HepG2 (cell line): Measurements from ENCODE around the gene CUTC. TPM values are rescaled to one million over a fixed set of nuclear protein-coding genes. Genes with fewer than 3 reads are reported as not detected.
"Not testable (repeated sequence)": the region's sequence is repeated elsewhere in the genome, so short reads cannot be mapped to it uniquely, and the experiment has no call there.

Source experiments
- ATAC-seq: fragments of 200-7000 bp; cut with Tn5 transposase; 3 replicates; pipeline ENCODE4 v1.9.1; 2020; ENCODE audit warnings: mild to moderate bottlenecking, moderate library complexity
- BruUV-seq: library from RNA; stranded (reverse); fragments of 400-500 nt; replicated peaks from 2 replicates; lab custom pipeline; 2021; lab: Mats Ljungman, UMichigan
- CTCF ChIA-PET: fragments of 300-600 bp; formaldehyde crosslinking; extraction: SDS; loops from one replicate; lab custom pipeline; 2021; ENCODE audit warnings: low total read pairs, inconsistent platforms, low intra/inter-chr PET ratio; lab: Yijun Ruan, JAX
- POLR2A ChIA-PET: fragments of 350-600 bp; sonication (Branson Sonifier 250); formaldehyde crosslinking; loops from one replicate; lab custom pipeline; 2020; ENCODE audit warnings: antibody characterized with exemption, inconsistent platforms; lab: Yijun Ruan, JAX
- DNase-seq: peaks from one replicate; pipeline ENCODE4 v3.0.0-alpha.2; 2015; ENCODE audit warnings: low spot score
- FAIRE-seq: peaks from 3 replicates; lab custom pipeline; 2011; peaks lifted over from hg19 to GRCh38; lab: Jason Lieb, UNC
- H2AFZ ChIP-seq: one replicate; pipeline ENCODE4 v1.6.1; 2011; ENCODE audit warnings: low read length, inconsistent platforms
- H3K27ac ChIP-seq: fragments of 300-600 bp; 3 replicates; pipeline ENCODE4 v1.8.0; 2011; ENCODE audit warnings: mixed run types, mild to moderate bottlenecking, mixed read lengths, low read length, inconsistent platforms; ENCODE audit not compliant: insufficient read depth; ENCODE audit errors: extremely low read length
- H3K27me3 ChIP-seq, 2 experiments: fragments of 200-600 bp in 1 of 2; 2 replicates in 1 of 2; 3 replicates in 1 of 2; pipeline versions ENCODE4 v1.6.0 to v1.8.0; 2011; ENCODE audit warnings: low read length in 2 of 2, mild to moderate bottlenecking in 2 of 2, moderate library complexity in 2 of 2, inconsistent platforms in 1 of 2; ENCODE audit not compliant: insufficient read depth in 2 of 2, control insufficient read depth in 1 of 2
- H3K36me3 ChIP-seq, 2 experiments: fragments of 200-600 bp in 1 of 2; replicated peaks in 1 of 2; 2 replicates in 1 of 2; 3 replicates in 1 of 2; pipeline versions ENCODE4 v1.5.1 to v1.8.0; 2011; ENCODE audit warnings: low read length in 2 of 2, inconsistent platforms in 1 of 2; ENCODE audit not compliant: insufficient read depth in 2 of 2, control insufficient read depth in 1 of 2
- H3K4me1 ChIP-seq: 2 replicates; pipeline ENCODE4 v1.5.1; 2012; ENCODE audit warnings: low read length, inconsistent platforms; ENCODE audit not compliant: insufficient read depth
- H3K4me2 ChIP-seq: 2 replicates; pipeline ENCODE4 v1.6.0; 2011; ENCODE audit warnings: low read depth, low read length, inconsistent platforms
- H3K4me3 ChIP-seq, 3 experiments: fragments of 200-600 bp in 1 of 3; sonication (generic), shearing (Covaris generic) in 1 of 3; replicated peaks in 1 of 3; 2 replicates each; pipeline ENCODE4 v1.5.1; 2011 to 2016; ENCODE audit warnings: low read length in 3 of 3, inconsistent platforms in 2 of 3, low read depth in 2 of 3, mild to moderate bottlenecking in 2 of 3, control low read depth in 1 of 3, mixed read lengths in 1 of 3; ENCODE audit not compliant: insufficient read depth in 1 of 3
- H3K79me2 ChIP-seq: one replicate; pipeline ENCODE4 v1.6.1; 2011; ENCODE audit warnings: low read length, inconsistent platforms; ENCODE audit not compliant: insufficient read depth
- H3K9ac ChIP-seq: 2 replicates; pipeline ENCODE4 v1.6.0; 2011; ENCODE audit warnings: mild to moderate bottlenecking, low read depth, low read length, inconsistent platforms; ENCODE audit not compliant: insufficient read depth
- H3K9me3 ChIP-seq: 2 replicates; pipeline ENCODE4 v1.5.1; 2012; ENCODE audit warnings: mild to moderate bottlenecking, low read length
- H4K20me1 ChIP-seq: 2 replicates; pipeline ENCODE4 v1.6.0; 2011; ENCODE audit warnings: inconsistent platforms, mild to moderate bottlenecking, low read length, moderate library complexity; ENCODE audit not compliant: insufficient read depth
- MAFF ChIP-seq: IDR thresholded peaks from 2 replicates; pipeline ENCODE4 v1.6.1; 2011; ENCODE audit warnings: low read depth, low read length, improper control_type of control experiment
- SMARCE1 ChIP-seq: fragments of 450-650 bp; IDR thresholded peaks from 2 replicates; pipeline ENCODE4 v1.6.1; 2017; ENCODE audit warnings: borderline replicate concordance
- ZNF282 ChIP-seq: fragments of 450-650 bp; IDR thresholded peaks from 2 replicates; pipeline ENCODE4 v1.6.1; 2018; ENCODE audit not compliant: partially characterized antibody
- WGBS: methylation state at CpG from one replicate; pipeline ENCODE4 v1.1.6; 2017; ENCODE audit warnings: low lambda C conversion rate; 5-methylcytosine and 5-hydroxymethylcytosine counted together
- in situ Hi-C: cut with HindIII; loops from 2 replicates; pipeline ENCODE4 v1.10.0; 2017; ENCODE audit warnings: low pct_unique_long_range_greater_than_20kb; ENCODE audit not compliant: extremely low pct_ligation_motif_present
- intact Hi-C: fragments of 100-400 bp; cut with micrococcal nuclease; formaldehyde crosslinking; loops from one replicate; pipeline ENCODE4 v1.10.0; 2022; ENCODE audit not compliant: unreplicated experiment
- polyA plus RNA-seq, 8 experiments: library from polyadenylated mRNA; depleted of rRNA in 3 of 8; stranded (reverse) in 7 of 8; unstranded in 1 of 8; fragments of >200 nt; fragmentation: Illumina TruSeq in 4 of 8; extraction: Trizol in 4 of 8; gene quantifications; 2 replicates each; pipeline versions ENCODE4 v1.2.1 to v1.2.3, GENCODE V29; 2011 to 2016; ENCODE audit warnings: low read depth in 4 of 8, missing spikeins in 1 of 8, mixed read lengths in 1 of 8; ENCODE audit not compliant: insufficient read depth in 1 of 8
- total RNA-seq, 5 experiments: library from RNA; depleted of rRNA; stranded (reverse); fragments of >200 nt; fragmentation: Illumina TruSeq; extraction: Trizol; gene quantifications; 2 replicates each; pipeline ENCODE4 v1.2.3, GENCODE V29; 2016; ENCODE audit warnings: low read depth in 1 of 5
- TF ChIP-seq, protein P1 (sequence below): sonication (generic); formaldehyde crosslinking; IDR thresholded peaks from 2 replicates; pipeline ENCODE4 v1.4.0; 2020; ENCODE audit warnings: missing genetic modification reagents

Gene CUTC
- total and polyA plus RNA-seq, 2 of the 13 experiments (the other 11 are each of a cell fraction or from before 2014, with no cell fraction given) = 22.3 to 25.8 TPM

DNA sequence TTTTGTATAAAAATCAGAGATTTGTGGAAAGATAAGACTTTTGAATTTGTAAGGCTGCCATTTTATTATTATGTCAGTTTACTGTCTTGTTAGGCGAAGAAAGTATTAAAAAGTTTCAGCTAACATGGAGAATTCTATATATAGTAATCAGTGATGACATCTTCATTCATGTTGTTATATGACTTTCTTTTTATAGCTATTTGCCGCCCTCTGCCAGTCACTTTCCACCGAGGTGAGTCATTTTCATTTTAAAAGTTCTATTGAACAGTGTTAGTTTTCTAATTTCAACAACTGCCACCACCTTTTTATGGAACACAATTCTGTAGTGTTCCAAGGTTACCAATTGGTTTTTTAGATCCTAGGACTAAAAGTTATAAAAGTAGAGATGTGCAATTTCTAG is 11.8 kb downstream of the CUTC start:
- 94% methylated on average over 3 of the region's 3 CpGs for WGBS
- H3K4me1 ChIP-seq = peaks cover 6% of the 10 kb centered on the region; the same call in 1 of the 2 replicates
- CTCF ChIA-PET = no interaction called here
- no peaks in the 10 kb centered on the region for H3K27me3 ChIP-seq
- H3K9me3 ChIP-seq = peaks cover 14% of the 10 kb centered on the region
- no peak for DNase-seq
- BruUV-seq = no TSS peak
- ATAC-seq = no peak
- H3K27ac ChIP-seq = no peak overlapping the region
- no peak overlapping the region for H3K4me2 ChIP-seq
- in situ Hi-C loops = no loop called here
- no peak overlapping the region for H3K9ac ChIP-seq
- H4K20me1 ChIP-seq = no peaks in the 10 kb centered on the region
- peaks cover 13% of the 10 kb centered on the region for H3K79me2 ChIP-seq
- no peak overlapping the region for H3K4me3 ChIP-seq
- no peak overlapping the region for H2AFZ ChIP-seq
- H3K36me3 ChIP-seq = peaks cover 11 to 80% of the 10 kb centered on the region in 2 experiments
- intact Hi-C loops = no loop called here
- POLR2A ChIA-PET = no interaction called here
- FAIRE-seq = no peak
- TF ChIP-seq, protein P1, sequence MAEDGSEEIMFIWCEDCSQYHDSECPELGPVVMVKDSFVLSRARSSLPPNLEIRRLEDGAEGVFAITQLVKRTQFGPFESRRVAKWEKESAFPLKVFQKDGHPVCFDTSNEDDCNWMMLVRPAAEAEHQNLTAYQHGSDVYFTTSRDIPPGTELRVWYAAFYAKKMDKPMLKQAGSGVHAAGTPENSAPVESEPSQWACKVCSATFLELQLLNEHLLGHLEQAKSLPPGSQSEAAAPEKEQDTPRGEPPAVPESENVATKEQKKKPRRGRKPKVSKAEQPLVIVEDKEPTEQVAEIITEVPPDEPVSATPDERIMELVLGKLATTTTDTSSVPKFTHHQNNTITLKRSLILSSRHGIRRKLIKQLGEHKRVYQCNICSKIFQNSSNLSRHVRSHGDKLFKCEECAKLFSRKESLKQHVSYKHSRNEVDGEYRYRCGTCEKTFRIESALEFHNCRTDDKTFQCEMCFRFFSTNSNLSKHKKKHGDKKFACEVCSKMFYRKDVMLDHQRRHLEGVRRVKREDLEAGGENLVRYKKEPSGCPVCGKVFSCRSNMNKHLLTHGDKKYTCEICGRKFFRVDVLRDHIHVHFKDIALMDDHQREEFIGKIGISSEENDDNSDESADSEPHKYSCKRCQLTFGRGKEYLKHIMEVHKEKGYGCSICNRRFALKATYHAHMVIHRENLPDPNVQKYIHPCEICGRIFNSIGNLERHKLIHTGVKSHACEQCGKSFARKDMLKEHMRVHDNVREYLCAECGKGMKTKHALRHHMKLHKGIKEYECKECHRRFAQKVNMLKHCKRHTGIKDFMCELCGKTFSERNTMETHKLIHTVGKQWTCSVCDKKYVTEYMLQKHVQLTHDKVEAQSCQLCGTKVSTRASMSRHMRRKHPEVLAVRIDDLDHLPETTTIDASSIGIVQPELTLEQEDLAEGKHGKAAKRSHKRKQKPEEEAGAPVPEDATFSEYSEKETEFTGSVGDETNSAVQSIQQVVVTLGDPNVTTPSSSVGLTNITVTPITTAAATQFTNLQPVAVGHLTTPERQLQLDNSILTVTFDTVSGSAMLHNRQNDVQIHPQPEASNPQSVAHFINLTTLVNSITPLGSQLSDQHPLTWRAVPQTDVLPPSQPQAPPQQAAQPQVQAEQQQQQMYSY (CRISPR knock-in tag) = no peak
- TF ChIP-seq MAFF = no peak
- TF ChIP-seq SMARCE1 = no peak
- TF ChIP-seq ZNF282 = no peak

DNA sequence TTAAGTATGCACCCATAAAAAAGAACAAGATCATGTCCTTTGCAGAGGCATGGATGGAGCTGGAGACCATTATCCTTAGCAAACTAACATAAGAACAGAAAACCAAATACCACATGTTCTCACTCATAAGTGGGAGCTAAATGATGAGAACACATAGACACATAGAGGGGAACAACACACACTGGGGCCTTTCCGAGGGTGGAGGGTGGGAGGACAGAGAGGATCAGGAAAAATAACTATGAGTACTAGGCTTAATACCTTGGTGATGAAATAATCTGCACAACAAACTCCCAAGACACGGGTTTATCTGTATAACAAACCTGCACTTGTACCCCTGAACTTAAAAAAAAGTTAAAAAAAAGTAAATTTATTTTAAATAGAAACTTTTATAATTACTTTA is 14.1 kb downstream of the CUTC start:
- WGBS = 98% methylated on average over 2 of the region's 2 CpGs
- H3K4me3 ChIP-seq, H3K9ac ChIP-seq, H4K20me1 ChIP-seq, H3K27me3 ChIP-seq, in situ Hi-C loops, H3K4me2 ChIP-seq, CTCF ChIA-PET, H3K27ac ChIP-seq, H3K9me3 ChIP-seq, DNase-seq, BruUV-seq, H3K79me2 ChIP-seq, ATAC-seq, FAIRE-seq, intact Hi-C loops, H2AFZ ChIP-seq, POLR2A ChIA-PET, H3K4me1 ChIP-seq: not testable (repeated sequence)
- peaks cover 9 to 76% of the 10 kb centered on the region in 2 experiments for H3K36me3 ChIP-seq
